ENCODE results near the gene MAPK4.

MAPK4 gene

DNA sequence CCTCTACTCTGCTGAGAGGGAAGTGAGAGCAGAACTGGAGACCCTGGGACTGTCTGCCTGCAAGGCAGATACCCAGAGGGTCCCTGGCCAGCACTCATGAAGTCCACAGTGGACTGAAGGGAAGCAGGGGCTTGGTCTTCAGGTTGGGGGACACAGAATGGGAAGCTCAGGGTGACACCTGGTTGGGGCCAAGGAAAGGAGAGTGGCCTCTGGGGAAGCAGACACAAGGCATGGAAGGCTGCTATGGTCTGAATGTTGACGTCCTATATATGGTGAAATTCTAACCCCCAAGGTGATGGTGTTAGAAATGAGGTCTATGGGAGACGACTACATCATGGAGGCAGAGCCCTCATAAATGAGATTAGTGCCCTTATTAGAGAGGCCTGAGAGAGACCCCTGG, 190.7 kb downstream of the MAPK4 start:
- DNase-seq (no peak), ATAC-seq (ENCODE audit: insufficient read depth, low read depth) (no peak)
- no peak for TF ChIP-seq EZH2 (IDR thresholded peaks at IDR 0.05; ENCODE audit: borderline replicate concordance, low read depth, low read length, severe bottlenecking)
- no peak for TF ChIP-seq CTCF (IDR thresholded peaks at IDR 0.05; ENCODE audit: borderline replicate concordance, extremely low read depth, low read length, poor library complexity, severe bottlenecking)
- H4K20me1 ChIP-seq (ENCODE audit: insufficient read depth, low read length) = no peaks in the 10 kb centered on the region
- H3K9ac ChIP-seq (ENCODE audit: low read depth, low read length) = no peak overlapping the region
- no peak overlapping the region for H3K27ac ChIP-seq (ENCODE audit: low read length)
- H3K4me1 ChIP-seq (ENCODE audit: insufficient read depth, low read length) = no peaks in the 10 kb centered on the region
- no peaks in the 10 kb centered on the region for H3K9me3 ChIP-seq (ENCODE audit: insufficient read depth, low read length, severe bottlenecking)
- no peak overlapping the region for H3K4me2 ChIP-seq (ENCODE audit: insufficient read depth, low read length)
- H2AFZ ChIP-seq (ENCODE audit: low read depth, low read length) = no peak overlapping the region
- H3K27me3 ChIP-seq (ENCODE audit: insufficient read depth, low read length, poor library complexity) = peaks cover 23% of the 10 kb centered on the region
- no peak overlapping the region for H3K4me3 ChIP-seq (ENCODE audit: low read depth in 1 of 2, low read length in 2 of 2)
- no peaks in the 10 kb centered on the region for H3K79me2 ChIP-seq (ENCODE audit: insufficient read depth, low read length)
- H3K36me3 ChIP-seq (ENCODE audit: insufficient read depth, low read length) = no peaks in the 10 kb centered on the region

DNA sequence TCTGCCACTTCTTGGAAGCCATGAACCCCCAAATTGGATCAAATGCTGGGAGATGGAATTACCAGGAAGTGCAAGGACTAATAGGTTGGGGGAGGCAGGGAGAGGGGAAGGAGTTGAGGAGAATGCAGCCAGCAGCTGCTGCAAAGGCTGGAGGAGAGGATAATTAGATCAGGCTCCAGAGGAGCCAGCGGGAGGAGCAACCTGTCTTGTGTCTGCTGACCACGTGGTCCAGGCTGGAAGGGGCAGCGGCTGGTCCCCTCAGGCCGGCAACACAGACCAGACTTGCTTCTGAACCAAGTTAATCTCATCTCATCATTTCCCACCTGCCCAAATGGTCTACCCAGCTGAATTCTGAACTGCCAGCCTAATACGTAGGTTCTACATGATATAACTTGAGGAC, 191.6 kb downstream of the MAPK4 start:
- Histone ChIP-seq H3K9ac (ENCODE audit: low read depth, low read length) (no peak overlapping the region), H3K4me1 (ENCODE audit: insufficient read depth, low read length) (no peaks in the 10 kb centered on the region), H3K27me3 (ENCODE audit: insufficient read depth, low read length, poor library complexity) (peaks cover 23% of the 10 kb centered on the region), H3K9me3 (ENCODE audit: insufficient read depth, low read length, severe bottlenecking) (no peaks in the 10 kb centered on the region), H3K36me3 (ENCODE audit: insufficient read depth, low read length) (no peaks in the 10 kb centered on the region), H3K4me2 (ENCODE audit: insufficient read depth, low read length) (no peak overlapping the region), H2AFZ (ENCODE audit: low read depth, low read length) (no peak overlapping the region), H3K27ac (ENCODE audit: low read length) (no peak overlapping the region), H3K79me2 (ENCODE audit: insufficient read depth, low read length) (no peaks in the 10 kb centered on the region), H4K20me1 (ENCODE audit: insufficient read depth, low read length) (no peaks in the 10 kb centered on the region), H3K4me3 (ENCODE audit: low read depth in 1 of 2, low read length in 2 of 2) (no peak overlapping the region)
- TF ChIP-seq EZH2 (IDR thresholded peaks at IDR 0.05; ENCODE audit: borderline replicate concordance, low read depth, low read length, severe bottlenecking) (no peak), CTCF (IDR thresholded peaks at IDR 0.05; ENCODE audit: borderline replicate concordance, extremely low read depth, low read length, poor library complexity, severe bottlenecking) (no peak)
- ATAC-seq (ENCODE audit: insufficient read depth, low read depth) (no peak), DNase-seq (no peak)

GRCh38 chr18:50751947-50752346, 192.1 kb downstream of the MAPK4 start:
- no peaks in the 10 kb centered on the region for H3K36me3 ChIP-seq (ENCODE audit: insufficient read depth, low read length)
- H2AFZ ChIP-seq (ENCODE audit: low read depth, low read length) = no peak overlapping the region
- ATAC-seq (ENCODE audit: insufficient read depth, low read depth) (no peak), DNase-seq (no peak)
- H3K79me2 ChIP-seq (ENCODE audit: insufficient read depth, low read length) = no peaks in the 10 kb centered on the region
- H3K9ac ChIP-seq (ENCODE audit: low read depth, low read length) = no peak overlapping the region
- no peaks in the 10 kb centered on the region for H4K20me1 ChIP-seq (ENCODE audit: insufficient read depth, low read length)
- H3K4me2 ChIP-seq (ENCODE audit: insufficient read depth, low read length) = no peak overlapping the region
- no peaks in the 10 kb centered on the region for H3K4me1 ChIP-seq (ENCODE audit: insufficient read depth, low read length)
- no peak for TF ChIP-seq CTCF (IDR thresholded peaks at IDR 0.05; ENCODE audit: borderline replicate concordance, extremely low read depth, low read length, poor library complexity, severe bottlenecking)
- no peak for TF ChIP-seq EZH2 (IDR thresholded peaks at IDR 0.05; ENCODE audit: borderline replicate concordance, low read depth, low read length, severe bottlenecking)
- peaks cover 23% of the 10 kb centered on the region for H3K27me3 ChIP-seq (ENCODE audit: insufficient read depth, low read length, poor library complexity)
- no peaks in the 10 kb centered on the region for H3K9me3 ChIP-seq (ENCODE audit: insufficient read depth, low read length, severe bottlenecking)
- no peak overlapping the region for H3K27ac ChIP-seq (ENCODE audit: low read length)
- H3K4me3 ChIP-seq (ENCODE audit: low read depth in 1 of 2, low read length in 2 of 2) = no peak overlapping the region

DNA sequence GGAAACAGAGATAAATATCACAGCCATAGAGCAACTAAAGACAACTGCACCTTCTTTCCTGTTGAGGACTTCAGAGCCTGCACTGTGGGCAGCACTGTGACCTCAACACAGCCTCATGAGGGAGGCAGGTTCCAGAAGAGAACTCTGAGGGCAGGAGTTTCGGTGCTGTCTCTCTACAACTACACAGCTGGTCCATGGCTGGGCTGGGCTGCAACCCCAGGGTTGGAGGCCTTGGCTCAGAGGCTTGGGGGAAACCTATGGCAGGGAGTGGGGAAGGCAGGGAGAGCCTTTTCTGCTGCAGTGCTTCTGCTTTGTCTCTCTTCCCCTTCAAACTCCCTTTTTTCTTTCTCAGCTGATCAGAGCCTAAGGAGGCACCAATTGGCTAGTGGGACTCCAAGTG, 193.4 kb downstream of the MAPK4 start:
- no peak for TF ChIP-seq EZH2 (IDR thresholded peaks at IDR 0.05; ENCODE audit: borderline replicate concordance, low read depth, low read length, severe bottlenecking)
- no peak for TF ChIP-seq CTCF (IDR thresholded peaks at IDR 0.05; ENCODE audit: borderline replicate concordance, extremely low read depth, low read length, poor library complexity, severe bottlenecking)
- H3K27me3 ChIP-seq (ENCODE audit: insufficient read depth, low read length, poor library complexity) = peaks cover 23% of the 10 kb centered on the region

More for the DNA sequence above, 193.4 kb downstream of the MAPK4 start:
- ATAC-seq (ENCODE audit: insufficient read depth, low read depth) = no peak
- Histone ChIP-seq H3K4me2 (ENCODE audit: insufficient read depth, low read length) (no peak overlapping the region), H3K79me2 (ENCODE audit: insufficient read depth, low read length) (no peaks in the 10 kb centered on the region), H2AFZ (ENCODE audit: low read depth, low read length) (no peak overlapping the region), H4K20me1 (ENCODE audit: insufficient read depth, low read length) (no peaks in the 10 kb centered on the region), H3K9ac (ENCODE audit: low read depth, low read length) (no peak overlapping the region), H3K27ac (ENCODE audit: low read length) (no peak overlapping the region), H3K36me3 (ENCODE audit: insufficient read depth, low read length) (no peaks in the 10 kb centered on the region), H3K4me1 (ENCODE audit: insufficient read depth, low read length) (no peaks in the 10 kb centered on the region), H3K9me3 (ENCODE audit: insufficient read depth, low read length, severe bottlenecking) (no peaks in the 10 kb centered on the region), H3K4me3 (ENCODE audit: low read depth in 1 of 2, low read length in 2 of 2) (no peak overlapping the region)
- DNase-seq = no peak

Measured in DND-41 (cell line).